ENCODE results near the gene CLIC4.
A peak's percentile ranks its signal among the peaks of the same experiment; 100 is the strongest.
"Not testable (repeated sequence)": the region's sequence is repeated elsewhere in the genome, so short reads cannot be mapped to it uniquely, and the experiment has no call there.

CLIC4 gene

DNA sequence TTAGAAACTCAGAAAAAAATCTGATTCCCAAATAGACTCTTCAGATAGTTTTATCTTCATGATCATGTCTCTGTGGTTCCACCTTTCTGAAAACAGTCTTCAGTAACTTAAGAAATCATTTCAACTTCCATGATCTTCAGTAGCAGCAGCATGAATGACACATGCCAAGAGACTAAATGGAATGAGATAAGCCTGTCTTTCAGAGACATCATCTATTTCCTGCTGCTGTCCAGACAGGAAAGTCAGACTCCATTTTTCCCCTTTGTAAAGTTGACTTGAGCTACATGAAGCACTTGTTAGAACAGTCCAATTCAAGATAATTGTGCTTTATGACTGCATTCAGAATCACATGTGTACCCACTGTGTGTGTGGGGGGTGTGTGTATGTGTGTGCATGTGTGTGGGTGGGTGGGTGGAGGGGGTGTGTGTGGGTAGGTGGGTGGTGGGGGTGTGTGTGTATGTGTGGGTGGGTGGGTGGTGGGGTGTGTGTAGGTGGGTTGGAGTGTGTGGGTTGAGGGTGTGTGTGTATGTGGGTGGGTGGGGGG, 58.8 kb downstream of the CLIC4 start:
- DNase-seq = no peak

DNA sequence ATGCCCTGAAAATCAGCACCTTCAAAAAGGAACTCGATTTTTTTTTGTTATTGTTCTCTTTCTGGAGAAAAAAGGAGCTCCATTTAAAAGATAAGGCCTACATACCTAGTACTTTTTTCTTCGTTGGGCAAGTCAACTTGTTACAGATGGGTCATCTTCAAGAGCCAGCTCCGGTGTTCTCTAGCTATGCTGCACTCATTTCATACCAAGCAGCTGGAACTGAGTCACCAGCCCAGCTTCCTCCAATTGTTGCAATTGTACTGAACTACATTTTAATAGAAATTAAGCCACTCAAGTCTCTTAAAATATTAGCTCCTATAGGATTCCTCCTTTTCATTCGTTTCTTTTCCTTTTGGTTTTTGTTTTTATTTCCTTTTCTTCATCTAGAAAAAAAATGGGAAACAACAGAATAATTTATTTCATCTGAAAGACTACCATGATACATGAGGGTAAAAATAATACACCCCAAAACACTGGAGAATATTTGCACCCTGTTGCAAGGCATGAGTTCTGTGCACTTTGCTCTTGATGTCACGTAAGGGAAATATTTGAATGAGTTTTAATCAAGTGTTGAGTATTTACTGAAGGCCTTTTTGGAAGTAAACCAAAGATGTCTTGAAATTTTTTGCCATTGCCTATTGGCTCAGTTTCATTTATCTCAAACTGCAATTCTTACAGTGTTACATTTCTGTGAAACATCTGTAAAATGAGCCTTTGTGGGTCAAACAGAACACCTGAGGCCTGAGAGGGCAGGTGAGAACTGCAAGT, 60.5 kb downstream of the CLIC4 start:
- DNase-seq = no peak

DNA sequence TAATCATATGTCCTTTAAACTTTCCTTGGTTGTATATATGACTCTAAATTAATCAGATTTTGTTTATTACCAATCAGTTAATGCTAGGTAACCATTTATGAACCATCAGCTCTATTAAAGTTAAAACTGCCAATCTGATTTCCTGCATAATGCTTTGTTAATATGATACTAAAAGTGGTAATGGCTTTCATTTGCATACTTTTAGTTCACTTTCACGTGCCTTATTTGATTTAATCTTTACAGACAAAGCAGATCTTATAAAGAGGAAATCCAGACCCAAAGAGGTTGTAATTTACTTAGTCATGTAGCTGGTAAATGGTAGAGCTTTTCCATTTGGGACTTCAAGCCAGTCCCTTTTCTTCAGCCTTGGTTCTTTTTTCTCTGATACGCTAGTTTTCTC, 61.3 kb downstream of the CLIC4 start:
- no peak for DNase-seq

DNA sequence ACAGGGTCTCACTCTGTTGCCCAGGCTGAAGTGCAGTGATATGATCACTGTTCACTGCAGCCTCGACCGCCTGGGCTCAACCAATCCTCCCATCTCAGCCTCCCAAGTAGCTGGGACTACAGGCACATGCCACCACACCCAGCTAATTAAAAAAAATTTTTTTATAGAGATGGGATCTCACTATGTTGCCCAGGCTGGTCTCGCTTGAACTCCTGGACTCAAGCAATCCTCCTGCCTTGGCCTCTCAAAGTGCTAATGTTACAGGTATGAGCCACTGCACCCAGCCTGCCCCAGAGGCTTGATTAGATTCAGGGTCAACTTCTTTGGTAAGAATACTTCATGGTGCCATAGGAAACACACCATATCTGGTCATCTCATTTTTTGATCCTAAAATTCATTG, 66.2 kb downstream of the CLIC4 start:
- DNase-seq = not testable (repeated sequence)

DNA sequence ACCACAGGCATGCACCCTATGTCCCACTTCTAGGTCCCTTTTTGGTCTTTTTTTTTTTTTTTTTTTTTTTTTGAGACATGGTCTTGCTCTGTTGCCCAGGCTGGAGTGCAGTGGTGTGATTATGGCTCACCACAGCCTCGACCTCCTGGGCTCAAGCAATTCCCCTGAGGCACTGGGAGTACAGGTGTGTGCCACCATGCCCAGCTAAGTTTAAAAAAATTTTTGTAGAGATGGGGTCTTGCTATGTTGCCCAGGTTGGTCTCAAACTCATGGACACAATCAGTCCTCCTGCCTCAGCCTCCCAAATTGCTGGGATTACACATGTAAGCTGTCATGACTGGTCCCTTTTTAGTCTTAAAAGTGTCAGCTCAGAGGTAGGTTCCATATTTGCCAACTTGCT, 75.0 kb downstream of the CLIC4 start:
- not testable (repeated sequence) for DNase-seq

DNA sequence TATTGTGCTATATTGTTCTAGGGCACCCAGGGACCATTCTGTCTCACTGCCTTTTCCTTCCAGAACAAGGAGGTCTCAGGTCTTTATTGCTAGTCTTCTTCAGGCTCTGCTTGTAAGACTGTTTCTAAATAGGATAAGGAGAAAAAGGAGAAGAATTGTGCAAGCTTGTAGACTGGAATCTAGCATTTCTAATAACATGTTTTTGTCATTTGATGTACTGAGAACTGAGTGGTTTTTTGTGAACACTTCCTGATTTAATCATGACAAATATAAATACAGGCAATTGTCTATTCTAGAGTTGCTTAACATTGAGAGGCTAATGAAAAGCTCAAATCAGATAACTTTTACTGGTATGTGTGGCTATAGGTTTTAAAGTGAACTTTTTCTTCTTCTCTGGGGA, 77.6 kb downstream of the CLIC4 start:
- DNase-seq = no peak

DNA sequence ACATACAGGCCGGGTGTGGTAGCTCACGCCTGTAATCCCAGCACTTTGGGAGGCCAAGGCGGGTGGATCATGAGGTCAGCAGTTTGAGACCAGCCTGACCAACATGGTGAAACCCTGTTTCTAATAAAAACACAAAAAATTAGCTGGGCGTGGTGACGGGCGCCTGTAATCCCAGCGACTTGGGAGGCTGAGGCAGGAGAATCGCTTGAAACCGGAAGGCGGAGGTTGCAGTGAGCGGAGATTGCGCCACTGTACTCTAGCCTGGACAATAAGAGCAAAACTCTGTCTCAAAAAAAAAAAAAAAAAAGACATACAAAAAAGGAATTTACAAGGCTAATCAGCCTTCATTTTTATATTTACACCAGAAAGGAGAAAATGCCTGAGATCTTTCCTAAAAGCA, 78.2 kb downstream of the CLIC4 start:
- DNase-seq = not testable (repeated sequence)

DNA sequence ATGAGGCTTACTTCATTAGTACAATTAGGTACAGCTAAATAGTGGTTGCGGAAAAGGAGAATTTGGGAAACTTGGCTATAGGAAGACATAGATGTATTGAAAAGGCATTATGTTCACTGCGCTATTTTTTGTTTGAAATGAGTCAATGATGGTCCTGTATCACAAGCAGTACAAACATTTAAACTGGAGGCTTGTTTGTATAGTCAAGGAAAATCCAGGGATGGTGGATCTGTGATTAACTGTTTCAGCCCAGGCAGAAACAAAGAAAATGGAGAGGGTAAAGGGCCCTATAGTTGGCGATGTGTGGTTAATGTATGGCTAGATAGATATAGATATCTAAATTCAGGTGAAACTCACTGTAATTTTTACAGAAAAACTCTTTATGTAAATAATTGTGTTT, 79.9 kb downstream of the CLIC4 start:
- DNase-seq = no peak

DNA sequence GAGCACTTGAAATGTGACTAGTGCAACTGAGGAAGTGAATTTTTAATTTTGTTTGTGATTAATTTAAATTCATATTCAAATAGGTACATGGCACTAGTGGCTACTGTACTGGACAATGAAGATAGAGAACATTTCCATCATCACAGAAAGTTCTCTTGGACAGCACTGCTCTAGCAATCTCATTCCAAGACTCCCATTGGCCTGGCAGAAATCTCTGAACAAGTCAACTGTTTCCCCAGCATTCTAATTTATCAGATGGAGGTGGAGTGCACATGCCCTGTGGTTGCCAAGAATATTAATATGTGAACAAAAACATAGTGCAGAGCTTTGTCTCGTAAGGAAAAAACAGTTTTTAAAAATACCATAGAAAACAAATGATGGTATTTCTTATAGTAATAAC, 81.3 kb downstream of the CLIC4 start:
- no peak for DNase-seq

DNA sequence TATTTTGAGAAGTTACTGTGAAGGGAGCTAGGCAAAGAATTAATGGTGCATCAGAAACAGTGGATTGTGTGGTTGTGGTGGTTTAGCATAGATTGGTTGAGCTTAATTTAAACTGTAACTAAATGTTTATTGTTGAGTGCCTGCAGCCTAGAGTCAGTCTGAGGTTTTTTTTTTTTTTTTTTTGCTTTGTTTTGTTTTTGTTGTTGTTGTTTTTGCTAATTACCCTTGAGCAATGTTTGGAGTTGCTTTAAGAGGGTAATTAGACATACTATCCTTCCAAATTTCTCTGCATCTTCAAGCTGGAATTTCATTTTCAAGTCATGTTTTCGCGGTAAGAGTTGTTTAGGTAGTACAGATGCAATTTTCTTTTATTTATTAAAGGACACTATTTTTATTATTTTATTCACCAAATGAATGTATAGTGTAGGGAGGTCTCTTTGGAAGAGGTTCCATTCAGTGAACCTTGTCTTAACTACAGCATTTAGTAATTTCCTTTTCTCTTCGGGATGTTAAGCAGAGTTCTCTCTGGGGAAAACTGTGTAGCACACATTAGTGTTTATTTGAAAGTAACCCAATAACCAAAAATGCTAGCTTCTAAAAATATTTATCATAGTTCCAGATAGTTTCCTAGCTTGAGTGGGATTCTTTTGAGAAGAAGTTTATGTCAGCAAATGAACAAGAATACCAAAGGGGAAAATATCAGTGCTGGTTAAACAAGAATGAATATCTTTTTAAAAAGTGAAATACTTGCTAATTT, 82.3 kb downstream of the CLIC4 start:
- DNase-seq = no peak

DNA sequence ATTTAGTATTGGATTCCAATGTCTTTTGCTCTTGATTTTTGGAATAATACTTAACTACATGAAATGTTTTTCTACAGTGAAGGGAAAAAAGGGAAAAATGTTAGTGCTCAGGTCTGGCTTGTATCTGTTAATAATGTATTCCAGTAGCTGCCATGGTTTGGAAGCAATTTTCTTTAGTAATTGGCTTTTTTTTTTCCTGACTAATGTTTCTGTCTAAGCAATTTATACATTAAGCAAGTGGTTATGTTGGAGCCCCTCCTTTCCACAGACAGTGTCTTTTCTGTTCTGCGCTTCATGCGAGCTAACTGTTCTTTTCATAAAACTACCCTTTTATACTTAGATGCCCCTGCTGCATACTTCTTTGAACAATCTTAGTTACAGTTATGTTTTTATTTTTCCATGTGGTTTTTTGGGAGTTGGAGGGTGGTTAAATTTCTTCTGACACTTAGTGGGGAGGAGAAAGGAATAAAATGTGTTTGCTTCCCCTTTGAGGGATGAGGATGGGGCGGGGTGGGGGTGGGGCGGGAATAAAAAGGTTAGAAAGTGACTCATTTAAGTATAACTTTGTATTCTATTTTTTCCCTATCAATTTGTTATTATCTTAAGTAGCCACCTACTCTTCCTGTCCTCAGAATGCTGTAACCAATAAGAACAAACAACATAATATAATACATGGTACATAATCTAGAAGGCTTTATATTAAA, 83.1 kb downstream of the CLIC4 start:
- no peak for DNase-seq

DNA sequence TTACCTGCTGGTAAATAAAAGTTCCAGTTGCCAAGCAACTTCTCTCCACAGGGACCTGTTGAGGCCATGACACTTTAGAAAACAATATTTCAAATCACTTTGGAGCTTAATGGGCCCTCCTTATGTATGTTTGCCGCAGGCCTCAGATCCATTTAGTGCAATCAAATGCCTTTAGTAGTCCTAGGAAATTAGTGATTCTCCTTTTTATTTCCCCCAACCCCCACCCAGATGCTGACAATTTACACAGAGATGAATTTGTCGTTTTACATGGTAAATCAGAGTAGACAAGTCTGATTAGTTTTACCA, 83.6 kb downstream of the CLIC4 start:
- DNase-seq = no peak

DNA sequence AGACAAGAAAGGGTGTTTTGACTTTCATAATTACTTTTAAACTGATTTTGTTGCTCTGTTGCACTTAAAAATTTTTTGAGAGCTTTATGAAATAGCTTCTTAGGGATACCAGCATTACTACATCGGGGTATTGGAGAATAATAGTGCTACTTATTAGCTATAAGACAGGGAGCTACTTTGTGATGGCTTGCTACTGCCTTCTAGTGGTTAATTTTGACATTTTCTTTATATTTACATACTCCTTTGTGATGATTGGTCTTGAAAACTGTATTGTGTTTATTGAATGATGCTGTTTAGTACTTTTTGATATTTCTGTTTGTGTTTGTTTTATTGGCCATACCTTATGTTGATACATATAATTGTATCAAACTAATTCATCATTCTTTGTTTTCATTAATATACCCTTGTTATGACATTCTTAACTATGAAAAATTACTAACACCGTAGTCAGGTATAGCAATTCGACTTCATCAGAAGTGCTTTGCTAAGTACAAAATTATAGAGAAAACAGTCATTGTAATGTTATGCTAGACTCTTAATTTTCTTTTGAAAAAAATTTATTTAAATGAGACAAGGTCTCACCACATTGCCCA, 85.5 kb downstream of the CLIC4 start:
- peak in 1 of 56 donors; percentile 53 for DNase-seq

DNA sequence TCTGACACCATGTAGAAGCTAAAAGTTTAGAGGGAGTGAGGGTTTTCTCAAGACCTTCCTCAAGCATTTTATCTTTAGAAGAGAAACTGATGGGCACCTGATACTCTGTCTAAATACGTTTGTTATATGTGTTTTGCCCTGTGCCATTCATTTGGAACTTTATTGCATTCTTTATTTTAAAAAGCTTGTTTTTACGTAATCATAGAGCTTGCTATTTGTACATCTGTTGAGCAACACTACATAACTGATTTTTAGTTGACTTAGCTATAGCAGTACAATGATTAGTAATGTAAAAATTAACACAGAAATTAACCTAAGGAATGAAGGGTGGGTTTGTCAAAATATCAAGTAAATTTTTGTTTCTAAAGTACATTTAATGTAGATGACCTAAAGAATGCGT, 96.3 kb downstream of the CLIC4 start:
- no peak for DNase-seq

DNA sequence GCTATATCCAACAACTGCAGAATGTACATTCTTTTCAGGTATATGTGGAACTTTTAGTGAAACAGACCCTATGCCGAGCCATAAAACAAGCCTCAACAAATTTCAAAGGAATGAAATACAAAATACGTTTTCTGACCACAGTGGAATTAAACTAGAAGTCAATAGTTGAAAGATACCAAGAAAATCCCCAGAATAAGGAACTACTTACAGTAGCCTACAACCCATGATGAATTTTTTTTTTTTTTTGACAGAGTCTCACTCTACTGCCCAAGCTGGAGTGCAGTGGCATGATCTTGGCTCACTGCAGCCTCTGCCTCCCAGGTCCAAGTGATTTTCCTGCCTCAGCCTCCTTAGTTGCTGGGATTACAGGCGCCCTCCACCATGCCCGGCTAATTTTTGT, 101.4 kb downstream of the CLIC4 start:
- DNase-seq = no peak

DNA sequence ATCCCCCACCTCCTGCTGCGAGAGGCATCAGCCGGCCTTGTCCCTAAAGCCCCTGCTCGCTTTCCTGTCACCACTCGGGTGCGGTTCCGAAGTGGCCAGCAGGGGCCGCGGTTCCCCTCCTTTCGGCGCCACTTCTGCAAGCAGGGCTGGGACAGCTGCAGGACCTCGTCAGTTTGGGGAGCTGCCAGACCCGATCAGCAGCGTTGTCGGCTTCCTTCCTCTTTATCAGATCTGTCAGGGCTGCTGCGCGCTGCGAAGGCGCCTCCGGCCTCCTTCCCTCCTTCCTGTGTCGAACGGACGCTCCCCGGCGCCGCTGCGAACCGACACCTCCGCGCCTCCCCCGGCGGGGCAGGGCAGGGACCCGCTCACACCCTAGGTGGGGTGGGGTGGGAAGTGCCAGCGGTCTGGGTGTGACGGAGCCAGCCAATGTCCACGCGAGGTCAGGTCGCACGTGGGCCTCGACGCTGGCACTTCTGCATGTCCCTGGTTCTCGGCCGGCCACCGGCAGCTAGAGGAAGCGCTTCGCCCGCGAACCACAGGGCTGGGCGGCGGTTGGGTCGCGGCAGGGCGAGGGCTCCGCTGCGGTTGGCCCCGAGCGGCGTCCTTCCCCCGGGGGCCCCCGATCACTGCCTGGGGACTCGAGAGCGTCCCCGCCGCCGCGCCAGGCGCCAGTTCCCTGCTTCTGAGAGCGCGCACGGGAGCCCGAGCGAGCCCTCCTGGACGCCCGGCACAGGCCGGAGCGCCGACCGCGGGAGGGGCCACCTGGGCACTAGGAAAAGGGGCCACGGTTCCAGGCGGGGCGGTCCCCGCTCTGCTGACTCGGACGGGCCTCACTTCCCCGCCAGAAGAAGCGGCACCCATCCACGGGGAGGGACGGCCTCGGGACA, 103.0 kb downstream of the CLIC4 start:
- DNase-seq = peak; percentile 17 to 93 (median 76)

DNA sequence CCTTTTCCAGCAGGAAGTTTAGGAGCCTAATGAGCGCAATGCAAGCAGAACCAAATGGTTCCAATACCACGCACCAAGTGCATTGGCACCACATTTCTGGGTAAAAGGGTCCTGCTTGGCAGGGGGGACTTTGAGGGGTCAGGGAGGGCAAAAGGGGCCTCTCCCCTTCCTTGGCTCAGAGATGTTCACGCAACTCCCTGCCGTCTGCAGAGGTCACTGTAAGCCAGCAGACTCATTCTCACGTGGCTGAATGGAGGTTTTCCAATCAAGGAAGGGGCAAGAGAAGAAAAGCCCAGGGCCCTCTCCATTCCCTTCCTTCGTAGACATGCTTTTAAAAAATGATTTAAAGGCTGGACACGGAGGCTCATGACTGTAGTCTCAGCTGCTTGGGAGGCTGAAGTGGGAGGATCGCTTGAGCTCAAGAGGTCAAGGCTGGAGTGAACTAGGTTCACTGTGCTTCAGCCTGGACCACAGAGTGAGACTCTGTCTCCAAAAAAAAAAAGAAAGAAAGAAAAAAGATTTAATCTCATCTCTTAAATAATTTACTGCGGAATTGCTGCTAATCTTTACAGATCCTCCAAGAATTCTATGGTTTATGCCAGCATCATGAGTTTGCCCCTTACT, 104.5 kb downstream of the CLIC4 start:
- DNase-seq = peak in 3 of 56 donors; percentile 13 to 20 (median 19)

DNA sequence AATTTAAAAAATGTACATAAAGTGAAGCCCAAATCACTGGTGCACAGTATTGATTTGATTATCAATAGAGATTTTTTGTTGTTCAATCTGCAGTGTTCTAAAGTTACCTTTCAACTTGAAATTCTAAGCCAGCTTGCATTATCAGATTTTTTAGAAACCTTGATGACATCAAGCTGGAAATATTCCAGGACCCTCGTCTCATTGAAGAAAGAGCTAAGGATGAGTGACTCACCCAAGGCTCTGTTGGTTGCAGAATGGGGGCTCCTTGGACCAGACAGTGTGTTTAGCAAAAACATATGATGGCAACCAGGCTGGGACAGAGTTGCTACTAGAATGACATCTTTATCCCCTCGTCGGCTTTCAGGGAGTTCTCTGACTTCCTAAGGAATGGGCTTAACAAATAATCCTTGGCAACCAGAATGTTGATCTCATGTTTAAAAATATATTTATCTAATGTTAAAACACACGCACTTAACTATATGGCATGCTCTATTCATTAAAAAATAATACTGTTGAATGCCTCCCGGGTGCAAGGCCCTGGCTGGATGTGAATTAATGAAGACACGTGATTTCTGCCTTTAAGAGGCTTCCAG, 105.2 kb downstream of the CLIC4 start:
- no peak for DNase-seq

DNA sequence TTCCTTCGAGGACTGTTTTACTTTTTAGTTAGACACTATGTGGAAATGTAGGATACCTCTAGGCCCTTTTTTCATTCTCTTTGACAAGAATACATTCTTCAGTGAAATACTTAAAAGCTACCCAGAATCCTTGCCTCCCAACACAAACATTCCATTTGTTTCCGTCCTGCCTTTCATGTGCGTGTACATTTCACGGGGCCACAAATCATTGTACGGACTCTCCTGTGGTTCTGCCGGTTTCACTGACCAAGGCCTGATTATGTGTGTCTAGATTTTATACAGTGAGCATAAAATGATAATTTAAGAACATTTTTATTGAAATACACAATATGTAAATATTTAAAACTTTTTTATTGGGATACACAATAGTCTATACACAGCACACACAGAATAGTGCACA, 108.4 kb downstream of the CLIC4 start:
- no peak for DNase-seq

DNA sequence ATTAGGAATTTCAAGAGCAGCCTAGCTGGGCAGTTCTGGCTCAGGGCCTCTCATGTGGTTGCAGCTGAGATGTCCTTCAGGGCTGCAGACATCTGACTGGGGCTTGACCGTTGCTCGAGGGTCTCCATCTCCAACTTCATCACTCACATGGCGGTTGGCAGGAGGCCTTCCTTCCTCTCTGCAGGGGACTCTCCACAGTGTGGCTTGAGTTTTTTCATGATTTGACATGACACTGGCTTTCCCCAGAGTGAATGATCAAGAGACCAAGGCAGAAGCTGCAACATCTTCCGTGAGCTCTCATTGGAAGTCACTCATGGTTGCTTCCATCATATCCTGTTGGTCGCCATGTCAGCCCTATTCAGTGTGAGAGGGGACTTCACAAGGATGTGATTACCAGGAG, 110.2 kb downstream of the CLIC4 start:
- DNase-seq = no peak
